GM19468 (cell line): ENCODE measurements around the gene NAT14.
"Not testable (repeated sequence)": the region's sequence is repeated elsewhere in the genome, so short reads cannot be mapped to it uniquely, and the experiment has no call there.

Experiments
- ATAC-seq: cut with Tn5 transposase; IDR thresholded peaks from one replicate; pipeline ENCODE4 v1.9.1; 2021; ENCODE audit warnings: mild to moderate bottlenecking, moderate library complexity, moderate number of reproducible peaks; ENCODE audit not compliant: unreplicated experiment; ENCODE audit errors: extremely low read depth

Gene NAT14

GRCh38 chr19:55529636-55530234 lies 44.7 kb downstream of the NAT14 start:
- no peak for ATAC-seq

DNA sequence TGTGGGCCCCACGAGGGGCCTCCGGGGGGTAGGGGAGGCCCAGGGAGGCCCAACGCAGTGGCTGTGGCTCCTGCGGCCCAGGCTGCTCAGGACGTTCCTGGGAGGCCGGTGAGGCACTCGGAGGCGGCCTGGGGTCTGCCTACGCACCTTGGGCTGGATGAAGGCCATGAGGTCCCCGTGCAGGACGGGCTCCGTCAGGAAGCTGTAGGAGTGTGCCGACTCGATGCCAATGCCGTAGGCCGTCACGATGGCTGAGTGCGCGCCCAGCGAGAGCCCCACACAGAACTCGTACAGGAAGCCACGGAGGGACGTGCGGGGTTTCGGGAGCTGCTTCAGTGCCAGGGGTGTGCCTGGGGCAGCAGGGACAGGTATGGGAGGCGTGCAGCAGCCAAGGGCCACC lies 46.0 kb downstream of the NAT14 start:
- ATAC-seq = no peak

DNA sequence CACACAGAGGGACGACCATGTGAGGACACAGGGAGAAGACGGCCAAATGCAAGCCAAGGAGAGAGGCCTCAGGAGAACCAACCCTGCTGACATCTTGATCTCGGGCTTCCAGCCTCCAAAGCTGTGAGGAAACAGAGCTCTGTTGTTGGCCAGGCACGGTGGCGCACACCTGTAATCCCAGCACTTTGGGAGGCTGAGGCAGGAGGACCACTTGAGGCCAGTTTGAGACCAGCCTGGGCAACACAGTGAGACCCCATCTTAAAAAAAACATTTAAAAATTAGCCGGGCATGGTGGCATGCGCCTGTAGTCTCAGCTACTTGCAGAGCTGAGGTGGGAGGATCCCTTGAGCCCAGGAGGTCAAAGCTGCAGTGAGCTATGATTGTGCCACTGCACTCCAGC lies 49.3 kb downstream of the NAT14 start:
- not testable (repeated sequence) for ATAC-seq

DNA sequence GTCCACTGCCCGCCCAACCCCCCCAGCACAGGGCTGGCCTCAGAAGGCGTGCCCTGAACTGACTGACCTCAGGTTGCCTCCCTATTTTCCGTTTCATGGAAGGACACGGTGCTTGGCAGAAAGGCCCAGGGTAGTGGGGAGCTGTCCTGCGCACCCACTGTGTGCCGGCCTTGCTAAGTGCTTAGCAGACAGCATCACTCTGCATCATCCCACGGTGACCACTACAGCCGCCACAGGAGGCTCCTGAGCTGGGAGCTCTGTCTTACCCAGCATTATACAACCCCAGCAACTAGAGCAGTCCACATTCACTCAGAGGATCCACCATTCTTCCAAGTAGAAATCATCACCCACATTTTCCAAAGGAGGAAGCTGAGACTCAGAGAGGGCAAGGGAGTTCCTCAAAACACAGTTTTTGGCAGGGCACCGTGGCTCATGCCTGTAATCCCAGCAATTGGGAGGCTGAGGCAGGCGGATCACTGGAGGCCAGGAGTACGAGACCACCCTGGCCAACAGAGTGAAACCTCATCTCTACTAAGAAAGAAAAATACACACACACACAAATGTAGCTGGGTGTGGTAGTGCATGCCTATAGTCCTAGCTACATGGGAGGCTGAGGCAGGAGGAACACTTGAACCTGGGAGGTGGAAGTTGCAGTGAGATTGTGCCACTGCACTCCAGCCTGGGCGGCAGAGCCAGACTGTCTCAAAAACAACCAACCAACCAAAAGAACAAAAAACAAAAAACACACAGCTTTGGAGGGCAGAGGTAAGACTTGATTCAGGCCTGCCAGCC lies 50.4 kb downstream of the NAT14 start:
- ATAC-seq = no peak

DNA sequence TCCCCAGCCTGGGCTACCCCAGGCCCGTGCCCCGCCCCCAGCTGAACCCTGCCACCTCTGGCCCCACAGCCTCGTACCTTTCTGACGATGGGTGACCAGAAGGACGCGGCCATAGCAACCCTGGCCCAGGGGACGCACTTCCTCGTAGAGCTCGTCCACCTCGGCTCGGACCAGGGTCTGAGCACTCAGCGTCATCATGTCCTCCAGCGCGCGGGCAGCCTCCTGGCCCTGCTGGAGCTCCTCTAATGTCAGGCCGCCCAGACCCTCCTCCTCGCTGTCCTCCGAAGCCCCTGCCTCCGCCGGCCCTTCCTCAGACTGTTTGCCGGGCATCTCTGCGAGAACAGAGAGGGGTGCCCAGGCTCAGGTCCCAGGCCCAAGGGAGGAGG lies 51.0 kb downstream of the NAT14 start:
- no peak for ATAC-seq

DNA sequence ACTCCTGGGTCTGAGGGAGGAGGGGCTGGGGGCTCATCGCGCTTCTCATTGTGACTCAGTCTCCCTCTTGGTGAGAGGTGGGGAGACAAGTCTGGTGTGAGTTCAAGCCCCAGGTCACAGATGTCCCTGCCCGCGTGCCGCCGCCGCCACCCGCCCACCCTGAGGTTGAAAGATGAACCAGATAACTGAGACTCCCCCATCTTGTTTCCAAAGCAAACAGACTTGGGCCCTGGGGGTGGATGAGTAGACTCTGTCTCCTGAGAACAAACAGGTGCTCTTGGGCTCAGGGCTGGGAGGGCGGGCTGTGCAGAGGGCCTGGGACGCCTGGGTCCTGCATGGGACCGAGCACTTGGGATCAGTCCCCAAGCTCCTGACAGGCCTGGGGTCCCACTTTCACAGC lies 51.4 kb downstream of the NAT14 start:
- no peak for ATAC-seq
